ENCODE measurements around the gene IQCK.
A peak's percentile ranks its signal among the peaks of the same experiment; 100 is the strongest.
"Not testable (repeated sequence)": the region's sequence is repeated elsewhere in the genome, so short reads cannot be mapped to it uniquely, and the experiment has no call there.

Gene IQCK

DNA sequence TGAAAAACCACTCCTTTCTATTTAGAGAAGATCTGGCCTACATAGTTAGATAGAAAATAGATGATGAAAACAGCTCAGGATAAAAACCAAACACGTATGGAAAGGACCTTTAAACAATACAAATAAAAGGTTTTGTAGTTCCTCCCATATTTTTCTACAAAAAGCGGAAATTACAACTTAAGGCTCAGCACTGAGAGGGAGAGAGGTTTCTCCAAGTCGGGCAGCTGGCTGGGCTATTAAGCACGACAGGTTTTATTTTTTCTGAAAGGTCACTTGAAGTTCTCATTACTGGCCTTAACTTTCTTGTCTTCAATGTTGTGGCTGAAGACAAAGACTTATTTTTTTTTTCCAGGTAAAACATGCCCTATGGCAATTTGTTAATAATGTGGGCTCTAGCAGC, 83.8 kb downstream of the IQCK start:
- not testable (repeated sequence) for H3K27ac Mint-ChIP-seq; H3K9me3 Mint-ChIP-seq; H3K36me3 Mint-ChIP-seq; H3K4me1 Mint-ChIP-seq; ATAC-seq (ENCODE audit: low read depth); H3K27me3 Mint-ChIP-seq; DNase-seq (ENCODE audit: low spot score in 2 of 2); H3K4me3 Mint-ChIP-seq

DNA sequence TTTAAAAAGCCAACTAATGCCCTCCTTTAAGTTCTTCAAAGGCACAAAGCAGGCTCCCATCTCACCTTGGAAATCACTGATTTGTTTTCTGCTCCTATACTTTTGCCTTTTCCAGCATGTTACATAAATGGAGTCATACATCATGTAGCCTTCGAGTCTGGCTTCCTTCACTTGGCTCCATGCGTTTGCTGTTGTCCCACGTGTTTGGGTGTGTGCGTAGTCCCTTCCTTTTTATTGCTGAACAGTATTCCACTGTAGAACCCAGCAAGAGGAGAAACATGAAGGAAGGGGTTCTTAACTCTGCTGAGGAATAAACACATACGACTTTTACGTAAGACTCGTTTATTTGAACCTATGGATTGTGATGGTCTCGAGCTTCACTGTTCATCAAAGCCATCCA, 84.5 kb downstream of the IQCK start:
- no peak for ATAC-seq (ENCODE audit: low read depth)
- H3K27me3 Mint-ChIP-seq = no peaks in the 10 kb centered on the region
- no peak overlapping the region for H3K27ac Mint-ChIP-seq
- DNase-seq (ENCODE audit: low spot score in 2 of 2) = no peak
- H3K9me3 Mint-ChIP-seq = peaks cover 3% of the 10 kb centered on the region
- peaks cover 4% of the 10 kb centered on the region for H3K4me1 Mint-ChIP-seq
- H3K36me3 Mint-ChIP-seq = peaks cover 6% of the 10 kb centered on the region
- H3K4me3 Mint-ChIP-seq = no peak overlapping the region

DNA sequence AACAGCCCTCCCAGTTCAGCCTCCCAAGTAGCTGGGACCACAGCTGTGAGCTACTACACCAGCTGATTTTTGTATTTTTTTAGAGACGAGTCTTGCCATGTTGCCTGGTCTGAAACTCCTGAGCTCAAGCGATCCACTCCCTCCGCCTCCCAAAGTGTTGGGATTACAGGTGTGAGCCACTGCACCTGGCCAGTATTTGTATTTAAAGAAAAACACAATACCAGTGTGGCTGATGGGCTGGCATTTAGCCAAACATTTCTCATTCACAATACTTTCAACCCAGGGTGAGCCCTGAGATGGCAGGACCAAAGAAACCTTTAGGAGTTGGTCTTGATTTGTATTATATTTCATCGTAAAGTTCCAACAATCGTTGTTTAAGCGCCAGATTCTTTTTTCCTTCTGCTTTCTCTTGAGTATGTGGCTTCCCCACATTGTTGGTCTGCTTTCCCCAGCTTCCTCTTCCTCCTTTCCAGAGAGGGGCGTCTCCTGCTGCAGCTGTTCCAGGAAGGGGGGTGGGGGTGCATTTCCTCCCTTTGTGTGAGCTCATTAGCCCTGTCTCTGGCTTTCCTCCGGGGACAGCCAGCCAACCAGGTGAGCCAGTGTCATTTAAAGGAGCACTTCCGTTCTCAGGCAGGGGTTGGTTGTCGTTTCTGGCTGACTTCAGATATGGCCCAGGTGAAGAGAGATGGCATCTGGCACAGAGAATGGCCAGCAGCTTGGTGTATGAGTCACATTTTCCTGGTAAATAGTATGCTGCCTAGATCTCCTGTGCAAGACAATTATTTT, 86.7 kb downstream of the IQCK start:
- Mint-ChIP-seq H3K4me1 (peaks cover 4% of the 10 kb centered on the region), H3K4me3 (peak overlapping the region; percentile 24), H3K27me3 (no peaks in the 10 kb centered on the region), H3K9me3 (peaks cover 3% of the 10 kb centered on the region), H3K27ac (no peak overlapping the region), H3K36me3 (peaks cover 6% of the 10 kb centered on the region)
- no peak for ATAC-seq (ENCODE audit: low read depth)
- no peak for DNase-seq (ENCODE audit: low spot score in 2 of 2)

DNA sequence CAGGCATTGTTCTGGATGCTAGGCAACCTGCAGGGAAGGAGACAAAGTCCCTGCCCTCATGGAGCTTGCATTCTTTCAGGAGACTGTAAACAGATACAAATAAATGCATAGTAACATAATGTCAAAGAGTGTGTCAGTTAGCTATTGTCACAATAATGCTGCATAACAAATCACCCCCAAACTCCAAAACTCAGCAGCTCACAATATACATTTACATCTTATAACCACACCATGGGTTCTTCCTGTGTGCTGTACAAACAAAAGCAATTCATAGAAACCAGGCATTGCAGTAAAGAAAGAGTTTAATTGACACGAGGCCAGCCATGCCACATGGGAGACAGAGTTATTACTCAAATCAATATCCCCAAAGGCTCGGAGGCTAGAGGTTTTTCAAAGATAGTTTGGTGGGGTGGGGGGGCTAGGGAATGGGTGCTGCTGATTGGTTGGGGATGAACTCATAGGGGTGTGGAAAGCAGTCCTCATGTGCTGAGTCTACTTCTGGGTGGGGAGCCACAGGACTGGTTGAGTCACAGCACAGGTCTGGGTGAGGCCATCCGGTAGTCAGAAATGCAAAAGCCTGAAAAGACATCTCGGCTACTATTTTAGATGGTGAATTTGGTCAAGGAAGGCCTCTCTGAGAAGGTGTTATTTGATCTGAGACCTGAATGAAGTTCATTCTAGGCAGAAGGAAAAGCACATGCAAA, 87.5 kb downstream of the IQCK start:
- H3K36me3 Mint-ChIP-seq = peaks cover 6% of the 10 kb centered on the region
- H3K4me3 Mint-ChIP-seq = no peak overlapping the region
- peaks cover 4% of the 10 kb centered on the region for H3K4me1 Mint-ChIP-seq
- ATAC-seq (ENCODE audit: low read depth) (no peak), DNase-seq (ENCODE audit: low spot score in 2 of 2) (no peak)
- H3K27ac Mint-ChIP-seq = no peak overlapping the region
- no peaks in the 10 kb centered on the region for H3K27me3 Mint-ChIP-seq
- H3K9me3 Mint-ChIP-seq = peaks cover 3% of the 10 kb centered on the region

DNA sequence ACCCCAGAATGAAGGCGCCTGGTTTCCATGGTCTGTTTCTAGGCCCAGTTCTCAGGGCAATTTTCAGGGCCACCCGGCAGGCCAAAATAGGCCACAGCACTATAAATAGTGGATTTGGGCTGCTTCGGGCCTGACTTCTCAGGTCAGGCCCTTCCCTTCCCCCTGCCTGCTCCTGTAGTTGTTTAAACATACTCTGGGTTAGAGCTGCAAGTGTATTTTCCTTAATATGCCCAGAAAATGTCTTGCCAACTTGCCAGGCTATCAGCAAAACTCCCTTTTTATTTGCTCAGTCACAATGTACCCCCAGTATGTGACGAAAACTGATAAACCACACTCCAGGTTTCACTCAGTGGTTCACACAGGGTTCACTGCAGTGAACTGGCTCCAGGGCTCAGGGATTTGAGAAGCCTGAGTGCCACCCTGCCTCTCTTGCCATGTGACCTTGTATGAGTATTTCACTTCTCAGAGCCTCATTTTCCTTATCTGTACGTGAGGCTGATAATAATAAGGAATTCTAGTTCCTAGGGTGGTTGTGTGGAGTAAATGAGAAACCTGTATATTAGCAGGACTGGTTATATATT, 90.1 kb downstream of the IQCK start:
- peaks cover 6% of the 10 kb centered on the region for H3K9me3 Mint-ChIP-seq
- no peak overlapping the region for H3K27ac Mint-ChIP-seq
- H3K36me3 Mint-ChIP-seq = peaks cover 9% of the 10 kb centered on the region
- no peak for DNase-seq (ENCODE audit: low spot score in 2 of 2)
- peaks cover 4% of the 10 kb centered on the region for H3K4me1 Mint-ChIP-seq
- ATAC-seq (ENCODE audit: low read depth) = no peak
- H3K27me3 Mint-ChIP-seq = peaks cover 2% of the 10 kb centered on the region
- H3K4me3 Mint-ChIP-seq = no peak overlapping the region

DNA sequence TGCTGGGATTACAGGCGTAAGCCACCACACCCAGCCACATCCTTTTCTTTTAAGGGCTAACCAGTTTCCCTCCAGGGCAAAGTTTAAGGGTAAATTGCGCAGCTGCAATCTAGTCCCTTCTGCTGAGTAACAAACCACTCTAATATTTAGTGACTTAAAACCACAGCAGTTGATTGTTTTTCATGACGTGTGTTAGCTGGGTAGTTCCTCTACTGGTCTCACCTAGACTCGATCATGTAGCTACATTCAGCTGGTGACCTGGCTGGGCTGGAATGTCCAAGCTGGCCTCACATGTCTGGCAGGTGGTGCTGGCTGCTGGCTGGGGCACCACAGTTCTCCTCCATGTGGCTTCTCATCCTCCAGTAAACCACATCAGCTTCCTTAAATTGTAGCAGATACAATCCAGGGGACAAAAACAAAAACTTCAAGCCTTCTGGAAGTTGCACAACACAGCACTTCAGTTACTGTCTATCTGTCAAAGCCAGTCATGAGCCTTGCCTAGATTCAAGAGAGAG, 91.1 kb downstream of the IQCK start:
- Mint-ChIP-seq H3K27me3 (peaks cover 2% of the 10 kb centered on the region), H3K9me3 (peaks cover 7% of the 10 kb centered on the region), H3K36me3 (peaks cover 10% of the 10 kb centered on the region), H3K27ac (no peak overlapping the region), H3K4me1 (peaks cover 4% of the 10 kb centered on the region), H3K4me3 (no peak overlapping the region)
- DNase-seq (ENCODE audit: low spot score in 2 of 2) = no peak
- no peak for ATAC-seq (ENCODE audit: low read depth)

DNA sequence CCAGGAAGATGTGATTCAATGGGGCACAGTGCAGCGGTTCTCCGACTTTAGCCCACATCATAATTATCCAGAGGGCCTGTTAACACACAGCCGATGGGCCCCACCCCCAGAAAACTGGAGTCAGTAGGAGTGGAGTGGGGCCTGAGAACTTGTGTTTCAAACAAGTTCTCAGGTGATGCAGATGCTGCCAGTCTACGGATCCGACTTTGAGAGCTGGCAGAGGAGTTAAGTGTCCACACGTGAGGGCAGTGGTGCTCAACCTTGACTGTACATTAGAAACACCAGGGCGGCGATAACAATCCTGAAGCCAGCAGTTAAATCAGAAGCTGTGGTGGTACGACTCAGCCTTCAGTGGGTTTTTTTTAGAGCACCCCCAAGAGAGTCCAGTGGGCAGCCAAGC, 91.6 kb downstream of the IQCK start:
- H3K27me3 Mint-ChIP-seq = peaks cover 2% of the 10 kb centered on the region
- no peak overlapping the region for H3K27ac Mint-ChIP-seq
- no peak for ATAC-seq (ENCODE audit: low read depth)
- H3K4me1 Mint-ChIP-seq = peaks cover 4% of the 10 kb centered on the region
- no peak for DNase-seq (ENCODE audit: low spot score in 2 of 2)
- peaks cover 7% of the 10 kb centered on the region for H3K9me3 Mint-ChIP-seq
- H3K36me3 Mint-ChIP-seq = peaks cover 10% of the 10 kb centered on the region
- no peak overlapping the region for H3K4me3 Mint-ChIP-seq

DNA sequence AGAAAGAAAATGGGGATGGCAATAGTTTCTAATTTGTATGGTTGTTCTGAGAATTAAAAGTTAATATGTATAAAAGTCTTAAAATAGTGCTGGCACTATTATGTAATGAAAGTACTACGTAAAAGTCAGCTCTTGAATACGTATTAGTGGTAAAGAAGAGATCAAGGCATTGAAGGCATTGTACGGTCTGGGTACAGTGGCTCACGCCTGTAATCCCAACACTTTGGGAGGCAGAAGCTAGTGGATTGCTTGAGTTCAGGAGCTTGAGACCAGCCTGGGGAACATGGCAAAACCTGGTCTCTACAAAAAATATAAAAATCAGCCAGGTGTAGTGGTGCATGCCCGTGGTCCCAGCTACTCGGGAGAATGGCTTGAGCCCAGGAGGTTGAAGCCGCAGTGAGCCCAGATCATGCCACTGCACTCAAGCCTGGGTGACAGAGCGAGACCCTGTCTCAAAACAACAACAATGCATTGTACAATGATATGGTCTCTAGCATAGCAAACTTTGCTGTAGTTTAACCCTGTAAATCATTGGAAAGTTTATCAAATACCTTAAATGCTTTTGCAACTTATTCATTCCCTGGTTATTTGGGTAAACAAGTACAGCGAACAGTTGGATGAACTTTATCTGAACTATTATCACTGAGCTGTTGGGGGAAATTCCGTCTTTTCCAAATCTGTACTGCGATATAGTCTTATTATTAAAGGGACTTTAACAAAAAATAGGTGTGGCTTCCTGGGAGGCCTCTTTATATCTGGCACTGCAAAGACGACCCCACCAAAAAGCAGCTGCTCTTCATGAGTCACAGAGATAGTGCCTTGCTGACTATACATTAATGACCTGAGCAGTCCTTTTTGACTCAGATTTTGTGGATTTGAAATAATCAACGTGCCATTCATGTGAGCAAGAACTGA, 93.0 kb downstream of the IQCK start:
- H3K27ac Mint-ChIP-seq = no peak overlapping the region
- peaks cover 4% of the 10 kb centered on the region for H3K36me3 Mint-ChIP-seq
- no peak overlapping the region for H3K4me3 Mint-ChIP-seq
- ATAC-seq (ENCODE audit: low read depth) (no peak), DNase-seq (ENCODE audit: low spot score in 2 of 2) (no peak)
- H3K9me3 Mint-ChIP-seq = peaks cover 4% of the 10 kb centered on the region
- H3K27me3 Mint-ChIP-seq = peaks cover 2% of the 10 kb centered on the region
- no peaks in the 10 kb centered on the region for H3K4me1 Mint-ChIP-seq

DNA sequence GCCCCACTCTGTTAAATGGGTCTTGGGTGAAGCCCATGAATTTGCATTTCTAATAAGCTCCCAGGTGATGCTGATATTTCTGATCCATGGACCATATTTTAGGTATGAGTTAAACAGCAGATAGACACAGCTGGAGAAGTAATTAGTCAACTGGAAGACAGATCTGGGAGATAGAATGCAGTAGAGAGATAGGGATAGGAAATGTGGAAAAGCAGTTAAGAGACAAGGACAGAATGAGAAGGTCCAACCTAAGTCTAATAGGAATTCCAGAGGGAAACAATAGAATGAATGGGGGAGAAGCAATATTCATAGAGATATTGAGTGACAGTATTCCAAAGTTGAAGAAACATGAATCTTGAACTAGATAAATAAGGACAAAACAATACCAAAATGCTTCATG, 94.9 kb downstream of the IQCK start:
- Mint-ChIP-seq H3K9me3 (peaks cover 4% of the 10 kb centered on the region), H3K36me3 (peaks cover 4% of the 10 kb centered on the region), H3K27me3 (peaks cover 4% of the 10 kb centered on the region), H3K4me1 (no peaks in the 10 kb centered on the region), H3K4me3 (no peak overlapping the region), H3K27ac (no peak overlapping the region)
- DNase-seq (ENCODE audit: low spot score in 2 of 2) = no peak
- no peak for ATAC-seq (ENCODE audit: low read depth)

DNA sequence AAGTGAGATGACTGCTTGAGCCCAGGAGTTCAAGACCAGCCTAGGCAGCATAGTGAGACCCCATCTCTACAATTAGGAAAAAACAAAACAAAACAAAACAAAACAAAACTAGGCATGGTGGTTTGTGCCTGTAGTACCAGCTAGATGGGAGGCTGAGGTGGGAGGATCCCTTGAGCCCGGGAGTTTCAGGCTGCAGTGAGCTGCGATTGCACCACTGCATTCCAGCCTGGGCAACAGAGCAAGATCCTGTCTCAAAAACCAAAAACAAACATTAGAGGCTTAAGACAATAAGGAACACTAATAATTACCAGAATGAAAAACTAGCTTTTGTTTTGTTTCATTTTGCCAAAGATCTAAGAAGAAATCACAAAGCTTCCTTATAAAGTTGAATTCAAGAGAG, 97.3 kb downstream of the IQCK start:
- Mint-ChIP-seq H3K27me3 (peaks cover 4% of the 10 kb centered on the region), H3K4me3 (no peak overlapping the region), H3K9me3 (peaks cover 4% of the 10 kb centered on the region), H3K4me1 (no peaks in the 10 kb centered on the region), H3K27ac (no peak overlapping the region), H3K36me3 (peaks cover 4% of the 10 kb centered on the region)
- DNase-seq (ENCODE audit: low spot score in 2 of 2) (no peak), ATAC-seq (ENCODE audit: low read depth) (no peak)

DNA sequence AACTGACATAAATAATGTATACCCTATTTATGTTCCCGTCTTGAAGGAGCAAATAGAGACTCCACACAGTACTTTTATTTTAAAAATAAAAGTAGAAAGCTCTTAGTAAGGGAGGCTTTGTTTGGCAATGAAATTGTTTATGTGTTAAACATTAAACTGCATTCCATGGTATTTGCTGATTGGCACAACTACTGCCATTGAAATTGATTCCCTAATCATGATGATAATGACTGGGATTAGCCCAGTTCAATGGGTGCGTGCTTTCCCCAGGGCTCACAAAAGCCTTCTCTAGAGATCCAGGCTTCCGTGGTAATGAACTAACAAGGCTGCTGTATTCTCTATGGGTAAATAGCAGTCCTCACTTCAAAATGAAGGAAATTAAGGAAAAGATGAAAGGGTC, 99.1 kb downstream of the IQCK start:
- H3K27ac Mint-ChIP-seq = no peak overlapping the region

DNA sequence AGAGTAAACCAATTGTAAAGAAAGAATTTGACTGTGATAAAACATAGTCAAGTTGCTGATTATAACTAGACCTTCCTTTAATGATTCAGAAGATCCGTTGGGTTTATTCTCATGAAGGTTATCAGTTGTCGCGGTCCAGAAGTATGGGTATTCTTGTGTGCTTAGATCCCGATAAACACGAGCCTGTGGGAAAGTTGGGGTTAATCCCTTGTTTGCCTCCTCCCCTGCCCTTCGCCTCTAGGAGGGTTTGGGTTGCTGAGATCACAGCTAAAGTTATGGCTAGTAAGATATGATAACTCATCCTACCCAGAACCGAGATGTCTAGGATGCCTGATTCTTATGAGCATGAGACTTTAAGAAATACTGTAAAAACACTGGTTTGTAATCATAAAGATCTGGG, 99.8 kb downstream of the IQCK start:
- Mint-ChIP-seq H3K4me3 (no peak overlapping the region), H3K4me1 (no peaks in the 10 kb centered on the region), H3K27me3 (peaks cover 4% of the 10 kb centered on the region), H3K27ac (no peak overlapping the region), H3K36me3 (peaks cover 4% of the 10 kb centered on the region), H3K9me3 (peaks cover 4% of the 10 kb centered on the region)
- DNase-seq (ENCODE audit: low spot score in 2 of 2) (no peak), ATAC-seq (ENCODE audit: low read depth) (no peak)

More for the DNA sequence above, 99.1 kb downstream of the IQCK start:
- H3K9me3 Mint-ChIP-seq = peaks cover 4% of the 10 kb centered on the region
- DNase-seq (ENCODE audit: low spot score in 2 of 2) = no peak
- no peak for ATAC-seq (ENCODE audit: low read depth)
- H3K4me1 Mint-ChIP-seq = no peaks in the 10 kb centered on the region
- peaks cover 4% of the 10 kb centered on the region for H3K27me3 Mint-ChIP-seq
- no peak overlapping the region for H3K4me3 Mint-ChIP-seq
- H3K36me3 Mint-ChIP-seq = peaks cover 4% of the 10 kb centered on the region

DNA sequence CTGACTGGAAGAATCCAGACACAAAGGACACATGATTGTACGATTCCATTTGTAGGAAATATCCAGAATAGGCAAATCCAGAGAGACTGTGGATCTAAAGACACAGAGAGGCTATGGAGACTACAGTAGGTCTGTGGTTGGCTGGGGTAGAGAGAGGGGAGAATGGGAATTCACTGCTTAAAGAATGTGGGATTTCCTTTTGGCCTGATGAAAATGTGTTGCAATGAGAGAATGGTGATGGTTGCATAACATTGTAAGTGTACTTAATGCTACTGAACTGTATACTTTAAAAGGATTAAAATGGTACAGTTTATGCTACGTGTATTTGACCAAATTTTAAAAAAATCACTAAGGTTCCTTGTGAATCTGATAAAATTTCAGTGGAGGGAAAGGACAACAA, 104.5 kb downstream of the IQCK start:
- Mint-ChIP-seq H3K4me1 (no peaks in the 10 kb centered on the region), H3K4me3 (no peak overlapping the region), H3K9me3 (no peaks in the 10 kb centered on the region), H3K36me3 (no peaks in the 10 kb centered on the region), H3K27ac (no peak overlapping the region), H3K27me3 (peaks cover 2% of the 10 kb centered on the region)
- DNase-seq (ENCODE audit: low spot score in 2 of 2) (no peak), ATAC-seq (ENCODE audit: low read depth) (no peak)
